Measurements from ENCODE around the gene DNAH10. TPM values are rescaled to one million over a fixed set of nuclear protein-coding genes. Genes with fewer than 3 reads are reported as not detected.
A peak's percentile ranks its signal among the peaks of the same experiment; 100 is the strongest.

The DNAH10 gene
- total and polyA plus RNA-seq, 2 of the 13 experiments (the other 11 are each of a cell fraction or from before 2014, with no cell fraction given): 0.01 to 0.02 TPM

GRCh38 chr12:123973552-123974341 is 211.6 kb downstream of the DNAH10 start (continued):
- TF ChIP-seq ARID4A (CRISPR knock-in tag; IDR thresholded peaks at IDR 0.05; ENCODE audit: borderline replicate concordance) (peak; percentile 75), ZBTB40 (IDR thresholded peaks at IDR 0.05) (no peak), ZBTB40 (CRISPR knock-in tag; IDR thresholded peaks at IDR 0.05) (peak; percentile 56; the same call in 1 of the 2 replicates), EP300 (IDR thresholded peaks at IDR 0.05; ENCODE audit: low read depth in 2 of 2, low read length in 2 of 2) (no peak), EP300 (CRISPR knock-in tag; IDR thresholded peaks at IDR 0.05; ENCODE audit: borderline replicate concordance) (no peak), ZNF33A (CRISPR knock-in tag; IDR thresholded peaks at IDR 0.05; ENCODE audit: borderline replicate concordance) (no peak), MZF1 (CRISPR knock-in tag; IDR thresholded peaks at IDR 0.05; ENCODE audit: borderline replicate concordance) (no peak), MYPOP (CRISPR knock-in tag; IDR thresholded peaks at IDR 0.05) (no peak), HHEX (CRISPR knock-in tag; IDR thresholded peaks at IDR 0.05) (no peak), ZNF883 (CRISPR knock-in tag; IDR thresholded peaks at IDR 0.05; ENCODE audit: not compliant biosample characterization) (no peak), ATRX (CRISPR knock-in tag; IDR thresholded peaks at IDR 0.05; ENCODE audit: borderline replicate concordance) (no peak), ZNF747 (CRISPR knock-in tag; IDR thresholded peaks at IDR 0.05; ENCODE audit: borderline replicate concordance) (0 out of 2 replicates have a peak, but pooled peaks have one; percentile 33), CREB1 (IDR thresholded peaks at IDR 0.05) (no peak), CREB1 (CRISPR knock-in tag; IDR thresholded peaks at IDR 0.05) (no peak)
